Measurements from ENCODE around the gene GNPAT. TPM values are rescaled to one million over a fixed set of nuclear protein-coding genes. Genes with fewer than 3 reads are reported as not detected.

GNPAT gene
- total and polyA plus RNA-seq, 10 of the 15 experiments (the other 5 are each of a cell fraction or from before 2014, with no cell fraction given), result 24.0 to 70.6 (median 47.2) TPM

- in situ Hi-C loops (cut with MboI) (no loop called here), intact Hi-C loops (cut with micrococcal nuclease; ENCODE audit: unreplicated experiment) (no loop called here)
- FAIRE-seq, result no peak
- Histone ChIP-seq H4K20me1 (ENCODE audit: control insufficient read depth, insufficient read depth) (no peaks in the 10 kb centered on the region), H2AFZ (ENCODE audit: control insufficient read depth, low read depth, low read length) (no peak overlapping the region), H3K27me3 (replicated peaks in 1 of 2; ENCODE audit: control insufficient read depth in 2 of 2, insufficient read depth in 2 of 2, low read length in 1 of 2) (no peaks in the 10 kb centered on the region), H3K27ac (ENCODE audit: control insufficient read depth, insufficient read depth) (no peak overlapping the region), H3K4me2 (ENCODE audit: control insufficient read depth, insufficient read depth) (no peak overlapping the region), H3K9ac (ENCODE audit: control insufficient read depth, insufficient read depth, low read length) (no peak overlapping the region), H3K4me3 (no peak overlapping the region), H3K9me3 (replicated peaks; ENCODE audit: control insufficient read depth, insufficient read depth, low read length) (no peaks in the 10 kb centered on the region; the same call in 2 of the 3 replicates), H3K79me2 (ENCODE audit: control insufficient read depth, insufficient read depth, low read length) (no peaks in the 10 kb centered on the region), H3K4me1 (ENCODE audit: control insufficient read depth, insufficient read depth, low read length) (no peaks in the 10 kb centered on the region), H3K36me3 (ENCODE audit: control insufficient read depth in 2 of 2, insufficient read depth in 2 of 2, low read length in 1 of 2) (no peaks in the 10 kb centered on the region)
- BruUV-seq (replicated peaks), result no TSS peak
- 43% methylated on average over 5 of the region's 5 CpGs for WGBS (ENCODE audit: insufficient coverage, insufficient replicate concordance, low lambda C conversion rate, missing lambda C conversion rate)
- ChIA-PET RAD21 (ENCODE audit: unreplicated experiment) (no interaction called here), CTCF (no interaction called here), SMC1A (ENCODE audit: uncharacterized antibody, unreplicated experiment) (no interaction called here), POLR2A (no interaction called here)
- DNase-seq (ENCODE audit: low read depth, low spot score), result no peak
- no peak for ATAC-seq
- no peak for TF ChIP-seq ZNF217 (IDR thresholded peaks at IDR 0.05)
- TF ChIP-seq RELB (IDR thresholded peaks at IDR 0.05; ENCODE audit: low read depth), result no peak
- TF ChIP-seq PAX5 (IDR thresholded peaks at IDR 0.05; ENCODE audit: borderline replicate concordance, low read depth, low read length), result no peak
- no peak for TF ChIP-seq TCF7 (IDR thresholded peaks at IDR 0.05; ENCODE audit: borderline replicate concordance)
- no peak for TF ChIP-seq SP1 (IDR thresholded peaks at IDR 0.05; ENCODE audit: low read depth, low read length)
- TF ChIP-seq BMI1 (IDR thresholded peaks at IDR 0.05; ENCODE audit: borderline replicate concordance), result no peak
- TF ChIP-seq IRF4 (IDR thresholded peaks at IDR 0.05; ENCODE audit: low read depth, low read length), result no peak
- TF ChIP-seq TBL1XR1 (IDR thresholded peaks at IDR 0.05; ENCODE audit: low read depth, low read length), result no peak
- no peak for TF ChIP-seq ZNF384 (IDR thresholded peaks at IDR 0.05; ENCODE audit: borderline replicate concordance, low read depth, low read length)
- no peak for TF ChIP-seq MTA2 (IDR thresholded peaks at IDR 0.05; ENCODE audit: low read depth)
- TF ChIP-seq POLR2AphosphoS2 (IDR thresholded peaks at IDR 0.05; ENCODE audit: low read depth, low read length), result no peak
- no peak for TF ChIP-seq ZBTB11 (CRISPR knock-in tag; IDR thresholded peaks at IDR 0.05)
Measured at GRCh38 chr1:231312432-231312788, 71.4 kb downstream of the GNPAT start.

All from GM12878 (cell line).